Measurements from ENCODE around the gene SYTL2. TPM values are rescaled to one million over a fixed set of nuclear protein-coding genes. Genes with fewer than 3 reads are reported as not detected.

SYTL2 gene
- total and polyA plus RNA-seq, 12 donors = 2.9 to 16.1 (median 5.1) TPM

- 0% methylated on average over 33 of the region's 33 CpGs for WGBS, 2 donors
- peaks cover 0 to 18% (median 0%) of the 10 kb centered on the region in 7 donors for H3K27me3 ChIP-seq
- no peak for TF ChIP-seq CTCF (IDR thresholded peaks at IDR 0.05)
- H3K9me3 ChIP-seq = no peaks in the 10 kb centered on the region
- H3K36me3 ChIP-seq = peaks cover 0 to 25% (median 0%) of the 10 kb centered on the region in 9 donors
- intact Hi-C loops (cut with DNase I) = loop anchor here in 1 of 10 donors (2.0 kb wide), 2 partner anchors 15 to 19 kb away; partner anchors contain the start of gene TMEM126B
- DNase-seq (peak; percentile 88 to 89), ATAC-seq (peak; percentile 97 to 100 (median 99))
- H3K4me3 ChIP-seq = peak within 1 kb of the TSS; percentile 53 to 79 (median 68)
- peaks cover 0 to 39% (median 22%) of the 10 kb centered on the region in 9 donors for H3K4me1 ChIP-seq
- H3K27ac ChIP-seq = peak within 1 kb of the TSS in 9 of 10 donors; percentile 57 to 89 (median 83)
These were observed 163.2 kb downstream of the SYTL2 start, which contains the start of gene TMEM126A for GRCh38 chr11:85647604-85648299. TSS of gene TMEM126A (plus strand) at chr11:85647967. CDS start at chr11:85650256, 2,289 bp downstream.

GRCh38 chr11:85647078-85647477, 163.9 kb downstream of the SYTL2 start:
- TF ChIP-seq CTCF (IDR thresholded peaks at IDR 0.05) = no peak
- Histone ChIP-seq H3K4me3 (peak overlapping the region; percentile 53 to 79 (median 68)), H3K36me3 (peaks cover 0 to 19% (median 0%) of the 10 kb centered on the region in 9 donors), H3K9me3 (no peaks in the 10 kb centered on the region), H3K27ac (peak overlapping the region in 9 of 10 donors; percentile 57 to 89 (median 83)), H3K27me3 (peaks cover 0 to 22% (median 0%) of the 10 kb centered on the region in 7 donors), H3K4me1 (peaks cover 0 to 38% (median 22%) of the 10 kb centered on the region in 9 donors)
- WGBS, 2 donors = 29 to 34% methylated on average over 2 of the region's 2 CpGs
- peak in 3 of 8 donors; percentile 2 to 35 (median 13) for ATAC-seq
- intact Hi-C loops (cut with DNase I) = loop anchor here in 1 of 10 donors (2.0 kb wide), 1 partner anchor 18 kb away; the partner anchor contains the start of gene TMEM126B
- no peak for DNase-seq

Other genes starting within 250 kb of the SYTL2 start
- gene DLG2, start 183.8 kb downstream of the SYTL2 start, total RNA-seq = 10 to 100 TPM in 2 of 10 donors, 1 to 10 TPM in 8; 6.2 to 14.8 (median 8.0) TPM
- gene DLG2, start 183.8 kb downstream of the SYTL2 start, polyA plus RNA-seq = 1 to 10 TPM; 1.0 to 1.9 TPM
- gene TMEM126B, start 182.5 kb downstream of the SYTL2 start, total RNA-seq = 10 to 100 TPM; 44.3 to 63.2 (median 51.6) TPM
- 100 to 1,000 TPM in 1 of 2 donors, 10 to 100 TPM in 1; 62.7 to 137 TPM for gene TMEM126B, start 182.5 kb downstream of the SYTL2 start, polyA plus RNA-seq
- 10 to 100 TPM; 56.9 to 79.3 (median 67.3) TPM for gene TMEM126A, start 163.2 kb downstream of the SYTL2 start, total RNA-seq
- 100 to 1,000 TPM; 107 to 153 TPM for gene TMEM126A, start 163.2 kb downstream of the SYTL2 start, polyA plus RNA-seq
- gene CREBZF, start 146.0 kb downstream of the SYTL2 start, total RNA-seq = 10 to 100 TPM; 10.5 to 17.7 (median 13.0) TPM
- 10 to 100 TPM in 1 of 2 donors, 1 to 10 TPM in 1; 9.9 to 20.6 TPM for gene CREBZF, start 146.0 kb downstream of the SYTL2 start, polyA plus RNA-seq
- gene CCDC89, start 124.9 kb downstream of the SYTL2 start, total RNA-seq = under 1 TPM; 0.22 to 0.83 (median 0.59) TPM
- gene CCDC89, start 124.9 kb downstream of the SYTL2 start, polyA plus RNA-seq = under 1 TPM; 0.29 to 0.38 TPM
- gene CCDC83, start 44.2 kb upstream of the SYTL2 start, total RNA-seq = not detected
- gene CCDC83, start 44.2 kb upstream of the SYTL2 start, polyA plus RNA-seq = not detected